A549 (cell line): ENCODE results near the gene OXA1L. TPM values are rescaled to one million over a fixed set of nuclear protein-coding genes. Genes with fewer than 3 reads are reported as not detected.

Experiments
- ATAC-seq, 2 experiments: fragments of 200-7000 bp in 1 of 2; fragments of >200 bp in 1 of 2; cut with Nextera tagmentation in 1 of 2; cut with Tn5 transposase in 1 of 2; 3 replicates each; pipeline versions ENCODE4 v1.8.0 to v1.9.1; 2018 to 2020; ENCODE audit warnings: mild to moderate bottlenecking in 1 of 2, moderate library complexity in 1 of 2
- CTCF ChIA-PET: fragments of 300-600 bp; sonication (Branson Sonifier 250); formaldehyde crosslinking; extraction: SDS; loops from one replicate; lab custom pipeline; 2021; ENCODE audit warnings: antibody characterized with exemption, inconsistent platforms; lab: Yijun Ruan, JAX
- POLR2A ChIA-PET: fragments of 350-600 bp; formaldehyde crosslinking; extraction: SDS; loops from one replicate; lab custom pipeline; 2021; ENCODE audit warnings: antibody characterized with exemption, inconsistent platforms; lab: Yijun Ruan, JAX
- DNase-seq, 2 experiments: peaks; one replicate each; pipeline versions ENCODE4 v3.0.0 to v3.0.0-alpha.2; 2011 to 2016; ENCODE audit warnings: low read depth in 1 of 2, low spot score in 1 of 2
- FAIRE-seq: peaks from 2 replicates; lab custom pipeline; 2011; peaks lifted over from hg19 to GRCh38; lab: Jason Lieb, UNC
- H3K27ac ChIP-seq, 2 experiments: fragments of >200 bp; sonication (Bioruptor Twin); formaldehyde crosslinking; 3 replicates each; pipeline ENCODE4 v1.5.1; 2016 to 2017
- H3K4me1 ChIP-seq: fragments of >200 bp; sonication (Bioruptor Twin); formaldehyde crosslinking; 3 replicates; pipeline ENCODE4 v1.6.1; 2016
- H3K4me2 ChIP-seq: fragments of >200 bp; sonication (Bioruptor Twin); formaldehyde crosslinking; 3 replicates; pipeline ENCODE4 v1.6.1; 2016
- H3K4me3 ChIP-seq: fragments of >200 bp; sonication (Bioruptor Twin); formaldehyde crosslinking; 3 replicates; pipeline ENCODE4 v1.5.1; 2016
- H3K9me3 ChIP-seq: fragments of >200 bp; sonication (Bioruptor Twin); formaldehyde crosslinking; 3 replicates; pipeline ENCODE4 v1.6.1; 2016
- BHLHE40 ChIP-seq: IDR thresholded peaks from 2 replicates; pipeline ENCODE4 v1.6.1; 2012; ENCODE audit warnings: low read depth, low read length, inconsistent platforms
- CEBPB ChIP-seq, 2 experiments: fragments of >200 bp in 1 of 2; sonication (Bioruptor Twin) in 1 of 2; formaldehyde crosslinking in 1 of 2; IDR thresholded peaks; 2 replicates each; pipeline ENCODE4 v1.6.1; 2012 to 2016
- CHD2 ChIP-seq: fragments of 150-350 bp; IDR thresholded peaks from 2 replicates; pipeline ENCODE4 v1.6.1; 2014; ENCODE audit warnings: low read length; ENCODE audit not compliant: partially characterized antibody
- CHD4 ChIP-seq: fragments of 200-600 bp; sonication (generic); IDR thresholded peaks from 2 replicates; pipeline ENCODE4 v1.6.1; 2016; ENCODE audit warnings: antibody characterized with exemption, mild to moderate bottlenecking, borderline replicate concordance
- EHF ChIP-seq: fragments of 250-450 bp; sonication (Bioruptor Pico); IDR thresholded peaks from 2 replicates; pipeline ENCODE4 v1.5.0; 2020; ENCODE audit warnings: mild to moderate bottlenecking
- FOSB ChIP-seq: fragments of 250-450 bp; sonication (Bioruptor Pico); IDR thresholded peaks from 2 replicates; pipeline ENCODE4 v1.5.0; 2020; ENCODE audit warnings: mild to moderate bottlenecking, moderate library complexity
- GATA3 ChIP-seq: IDR thresholded peaks from 2 replicates; pipeline ENCODE4 v1.6.1; 2012; ENCODE audit warnings: borderline replicate concordance
- HEYL ChIP-seq: fragments of 250-450 bp; sonication (Bioruptor Pico); IDR thresholded peaks from 2 replicates; pipeline ENCODE4 v1.8.0; 2021; ENCODE audit warnings: mild to moderate bottlenecking, moderate library complexity
- HOXA7 ChIP-seq: fragments of 250-450 bp; sonication (Bioruptor Pico); IDR thresholded peaks from 2 replicates; pipeline ENCODE4 v1.5.0; 2020; ENCODE audit warnings: mild to moderate bottlenecking, moderate library complexity
- HOXB13 ChIP-seq: fragments of 250-450 bp; sonication (Bioruptor Pico); IDR thresholded peaks from 2 replicates; pipeline ENCODE4 v1.5.0; 2020; ENCODE audit warnings: low read depth, mild to moderate bottlenecking, moderate library complexity
- JUN ChIP-seq, 2 experiments: fragments of >200 bp; sonication (Bioruptor Twin); formaldehyde crosslinking; IDR thresholded peaks; 2 replicates in 1 of 2; 3 replicates in 1 of 2; pipeline ENCODE4 v1.6.1; 2016 to 2017
- KDM5A ChIP-seq: fragments of 200-600 bp; sonication (generic); IDR thresholded peaks from 2 replicates; pipeline ENCODE4 v1.6.1; 2016; ENCODE audit warnings: antibody characterized with exemption, mild to moderate bottlenecking
- MAFK ChIP-seq: fragments of 450-650 bp; IDR thresholded peaks from 2 replicates; pipeline ENCODE4 v1.6.1; 2014; ENCODE audit not compliant: partially characterized antibody
- NFE2L2 ChIP-seq: fragments of 150-350 bp; conservative IDR thresholded peaks from 2 replicates; pipeline ENCODE4 v1.6.1; 2014; ENCODE audit warnings: low read length
- NPAS2 ChIP-seq: fragments of 250-450 bp; sonication (Bioruptor Pico); IDR thresholded peaks from 2 replicates; pipeline ENCODE4 v1.8.0; 2022; ENCODE audit warnings: mild to moderate bottlenecking, moderate library complexity, borderline replicate concordance
- RARB ChIP-seq: fragments of 250-450 bp; sonication (Bioruptor Pico); IDR thresholded peaks from 2 replicates; pipeline ENCODE4 v1.8.0; 2021; ENCODE audit warnings: mild to moderate bottlenecking, moderate library complexity
- RCOR1 ChIP-seq: fragments of 150-350 bp; IDR thresholded peaks from 2 replicates; pipeline ENCODE4 v1.6.1; 2014; ENCODE audit warnings: antibody characterized with exemption, low read length, low read depth
- RNF2 ChIP-seq: fragments of 200-600 bp; sonication (generic); IDR thresholded peaks from 2 replicates; pipeline ENCODE4 v1.6.1; 2016; ENCODE audit warnings: low read depth, mild to moderate bottlenecking, antibody characterized with exemption, moderate library complexity, borderline replicate concordance
- SMC3 ChIP-seq: fragments of >200 bp; sonication (Bioruptor Twin); formaldehyde crosslinking; IDR thresholded peaks from 3 replicates; pipeline ENCODE4 v1.6.1; 2018; ENCODE audit warnings: inconsistent platforms
- TFCP2L1 ChIP-seq: fragments of 250-450 bp; sonication (Bioruptor Pico); IDR thresholded peaks from 2 replicates; pipeline ENCODE4 v1.5.0; 2021; ENCODE audit warnings: mild to moderate bottlenecking
- TP53 ChIP-seq: fragments of 250-450 bp; sonication (Bioruptor Pico); IDR thresholded peaks from 2 replicates; pipeline ENCODE4 v1.5.0; 2021; ENCODE audit warnings: mild to moderate bottlenecking, moderate library complexity
- ZC3H11A ChIP-seq: fragments of 450-650 bp; IDR thresholded peaks from 2 replicates; pipeline ENCODE4 v1.6.1; 2014; ENCODE audit warnings: antibody characterized with exemption, mild to moderate bottlenecking
- ZFP36 ChIP-seq: fragments of 450-650 bp; IDR thresholded peaks from 2 replicates; pipeline ENCODE4 v1.6.1; 2014; ENCODE audit warnings: borderline replicate concordance; ENCODE audit not compliant: partially characterized antibody
- ZNF302 ChIP-seq: fragments of 250-450 bp; sonication (Bioruptor Pico); IDR thresholded peaks from 2 replicates; pipeline ENCODE4 v1.9.0; 2021; ENCODE audit warnings: inconsistent platforms, mild to moderate bottlenecking, moderate library complexity
- WGBS: methylation state at CpG from one replicate; pipeline ENCODE4 v1.1.6; 2017; ENCODE audit errors: missing lambda C conversion rate; 5-methylcytosine and 5-hydroxymethylcytosine counted together
- polyA plus RNA-seq, 4 experiments: library from polyadenylated mRNA; depleted of rRNA in 3 of 4; stranded (reverse); fragments of >200 nt; fragmentation: RNase III in 1 of 4; extraction: RNeasy Plus Mini Kit Qiagen cat#74134 plus additional on column Dnase treatment in 1 of 4; gene quantifications; 2 replicates in 3 of 4; 3 replicates in 1 of 4; pipeline ENCODE4 v1.2.3, GENCODE V29; 2011 to 2017
- TF ChIP-seq, protein P1 (sequence below): fragments of 450-650 bp; IDR thresholded peaks from 2 replicates; pipeline ENCODE4 v1.6.1; 2014; ENCODE audit warnings: antibody characterized with exemption
- TF ChIP-seq, protein P2 (sequence below): fragments of >200 bp; sonication (Bioruptor Twin); formaldehyde crosslinking; IDR thresholded peaks from 3 replicates; pipeline ENCODE4 v1.6.1; 2016
- TF ChIP-seq, protein P3 (sequence below): IDR thresholded peaks from 2 replicates; pipeline ENCODE4 v1.6.1; 2012; ENCODE audit warnings: low read depth, borderline replicate concordance
- TF ChIP-seq, protein P4 (sequence below): IDR thresholded peaks from 2 replicates; pipeline ENCODE4 v1.6.1; 2012

The OXA1L gene
- polyA plus RNA-seq, 2 of the 4 experiments (the other 2 are of a cell fraction): 133 to 199 TPM

DNA sequence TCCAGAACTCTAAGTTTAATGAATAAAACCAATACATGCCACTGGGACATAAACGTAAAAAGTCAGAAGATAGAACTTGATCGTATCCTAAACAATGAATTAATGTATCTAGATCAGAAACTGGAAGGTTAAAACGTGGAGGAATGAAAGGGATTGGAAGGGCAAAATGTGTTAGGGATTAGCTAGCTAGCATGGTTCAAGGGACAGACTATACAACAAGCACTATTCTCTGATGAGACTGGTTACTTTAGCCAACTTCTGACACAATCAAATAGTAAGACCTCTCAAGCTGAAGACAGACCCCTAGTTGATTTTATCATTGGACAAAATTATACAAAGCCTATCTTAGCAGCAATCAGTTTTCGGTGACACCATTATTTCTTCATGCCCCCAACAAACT is 18.7 kb upstream of the OXA1L start:
- H3K4me3 ChIP-seq: no peak overlapping the region
- no peaks in the 10 kb centered on the region for H3K9me3 ChIP-seq
- FAIRE-seq: no peak
- H3K4me1 ChIP-seq: no peaks in the 10 kb centered on the region
- no peak for ATAC-seq
- ChIA-PET CTCF (interaction anchor here (0.6 kb wide), 1 partner anchor 35 kb away, joined by 3 read pairs; no protein-coding TSS in a partner anchor), POLR2A (interaction anchor here (0.6 kb wide), 1 partner anchor 18 kb away, joined by 4 read pairs; the partner anchor contains the start of gene OXA1L)
- 67% methylated on average over 4 of the region's 4 CpGs for WGBS
- no peak for TF ChIP-seq MAFK
- TF ChIP-seq, protein P1, sequence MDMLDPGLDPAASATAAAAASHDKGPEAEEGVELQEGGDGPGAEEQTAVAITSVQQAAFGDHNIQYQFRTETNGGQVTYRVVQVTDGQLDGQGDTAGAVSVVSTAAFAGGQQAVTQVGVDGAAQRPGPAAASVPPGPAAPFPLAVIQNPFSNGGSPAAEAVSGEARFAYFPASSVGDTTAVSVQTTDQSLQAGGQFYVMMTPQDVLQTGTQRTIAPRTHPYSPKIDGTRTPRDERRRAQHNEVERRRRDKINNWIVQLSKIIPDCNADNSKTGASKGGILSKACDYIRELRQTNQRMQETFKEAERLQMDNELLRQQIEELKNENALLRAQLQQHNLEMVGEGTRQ: no peak
- no peak for TF ChIP-seq EHF
- no peak for TF ChIP-seq HOXA7
- no peak overlapping the region for H3K4me2 ChIP-seq
- no peak overlapping the region for H3K27ac ChIP-seq
- DNase-seq: no peak

DNA sequence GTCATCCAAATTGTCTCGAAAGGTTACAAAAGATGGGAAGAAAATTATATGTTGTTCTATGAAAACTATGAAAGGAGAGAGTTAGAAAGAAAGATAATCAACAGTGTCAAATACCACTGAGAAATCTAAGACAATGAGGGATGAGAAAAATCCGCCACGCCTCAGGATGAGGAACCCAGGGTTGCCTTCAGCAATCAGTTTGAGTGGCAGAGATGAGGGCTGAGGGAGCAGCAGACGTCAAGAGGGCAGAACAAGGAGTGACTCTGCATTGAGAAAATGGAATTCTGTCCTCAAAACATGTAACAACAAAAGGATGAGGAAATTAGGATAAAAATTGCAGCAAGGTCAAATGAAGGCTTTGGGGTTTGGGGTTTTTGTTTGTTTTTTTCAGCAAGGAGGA is 18.3 kb upstream of the OXA1L start:
- no peak for ATAC-seq
- Histone ChIP-seq H3K4me2 (no peak overlapping the region), H3K27ac (no peak overlapping the region), H3K9me3 (no peaks in the 10 kb centered on the region), H3K4me1 (no peaks in the 10 kb centered on the region), H3K4me3 (no peak overlapping the region)
- no peak for FAIRE-seq
- peak in 1 of 2 experiments; percentile 14 for DNase-seq
- ChIA-PET POLR2A (interaction anchor here (0.6 kb wide), 1 partner anchor 18 kb away, joined by 4 read pairs; the partner anchor contains the start of gene OXA1L), CTCF (interaction anchor here (0.6 kb wide), 1 partner anchor 35 kb away, joined by 3 read pairs; no protein-coding TSS in a partner anchor)
- TF ChIP-seq KDM5A (no peak), GATA3 (no peak), HOXB13 (CRISPR knock-in tag) (no peak), NFE2L2 (no peak), ZC3H11A (no peak), SMC3 (no peak), CHD4 (no peak), TP53 (no peak), RCOR1 (no peak), CHD2 (no peak), NPAS2 (CRISPR knock-in tag) (no peak)
- TF ChIP-seq, protein P2, sequence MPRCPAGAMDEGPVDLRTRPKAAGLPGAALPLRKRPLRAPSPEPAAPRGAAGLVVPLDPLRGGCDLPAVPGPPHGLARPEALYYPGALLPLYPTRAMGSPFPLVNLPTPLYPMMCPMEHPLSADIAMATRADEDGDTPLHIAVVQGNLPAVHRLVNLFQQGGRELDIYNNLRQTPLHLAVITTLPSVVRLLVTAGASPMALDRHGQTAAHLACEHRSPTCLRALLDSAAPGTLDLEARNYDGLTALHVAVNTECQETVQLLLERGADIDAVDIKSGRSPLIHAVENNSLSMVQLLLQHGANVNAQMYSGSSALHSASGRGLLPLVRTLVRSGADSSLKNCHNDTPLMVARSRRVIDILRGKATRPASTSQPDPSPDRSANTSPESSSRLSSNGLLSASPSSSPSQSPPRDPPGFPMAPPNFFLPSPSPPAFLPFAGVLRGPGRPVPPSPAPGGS: no peak
- TF ChIP-seq, protein P3, sequence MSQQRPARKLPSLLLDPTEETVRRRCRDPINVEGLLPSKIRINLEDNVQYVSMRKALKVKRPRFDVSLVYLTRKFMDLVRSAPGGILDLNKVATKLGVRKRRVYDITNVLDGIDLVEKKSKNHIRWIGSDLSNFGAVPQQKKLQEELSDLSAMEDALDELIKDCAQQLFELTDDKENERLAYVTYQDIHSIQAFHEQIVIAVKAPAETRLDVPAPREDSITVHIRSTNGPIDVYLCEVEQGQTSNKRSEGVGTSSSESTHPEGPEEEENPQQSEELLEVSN: no peak
- 66% methylated on average over 4 of the region's 4 CpGs for WGBS

DNA sequence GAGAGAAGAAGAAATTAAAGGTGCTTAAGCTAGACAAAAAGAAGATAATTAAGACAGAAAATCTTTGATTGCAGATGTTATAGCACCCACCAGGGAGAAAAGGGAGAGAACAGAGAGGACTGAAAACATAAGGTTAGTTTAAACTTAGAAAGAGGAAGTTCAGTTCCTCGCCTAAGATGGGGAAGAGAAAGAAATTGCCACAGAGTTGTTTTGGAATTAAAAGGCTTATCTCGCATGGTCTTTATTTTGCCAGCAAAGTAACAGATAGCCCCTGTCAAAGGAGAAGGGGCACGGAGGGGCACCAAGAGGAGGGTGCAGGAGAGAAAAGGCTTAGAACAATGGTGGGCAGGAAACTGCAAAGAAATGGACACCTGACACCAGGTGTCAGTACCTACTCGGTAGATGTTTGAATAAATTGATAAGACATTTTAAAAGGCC is 17.8 kb upstream of the OXA1L start:
- no peak for FAIRE-seq
- no peak overlapping the region for H3K27ac ChIP-seq
- 57% methylated on average over 4 of the region's 4 CpGs for WGBS
- no peaks in the 10 kb centered on the region for H3K4me1 ChIP-seq
- H3K4me3 ChIP-seq: no peak overlapping the region
- ChIA-PET POLR2A (interaction anchor here (0.6 kb wide), 1 partner anchor 18 kb away, joined by 4 read pairs; the partner anchor contains the start of gene OXA1L), CTCF (interaction anchor here (2.4 to 3.2 kb wide), 2 partner anchors 105 to 178 kb away, joined by 12 to 15 read pairs; no protein-coding TSS in a partner anchor)
- DNase-seq: no peak
- TF ChIP-seq, protein P4, sequence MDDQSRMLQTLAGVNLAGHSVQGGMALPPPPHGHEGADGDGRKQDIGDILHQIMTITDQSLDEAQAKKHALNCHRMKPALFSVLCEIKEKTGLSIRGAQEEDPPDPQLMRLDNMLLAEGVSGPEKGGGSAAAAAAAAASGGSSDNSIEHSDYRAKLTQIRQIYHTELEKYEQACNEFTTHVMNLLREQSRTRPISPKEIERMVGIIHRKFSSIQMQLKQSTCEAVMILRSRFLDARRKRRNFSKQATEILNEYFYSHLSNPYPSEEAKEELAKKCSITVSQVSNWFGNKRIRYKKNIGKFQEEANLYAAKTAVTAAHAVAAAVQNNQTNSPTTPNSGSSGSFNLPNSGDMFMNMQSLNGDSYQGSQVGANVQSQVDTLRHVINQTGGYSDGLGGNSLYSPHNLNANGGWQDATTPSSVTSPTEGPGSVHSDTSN: no peak
- TF ChIP-seq GATA3 (no peak), JUN (IDR thresholded peaks at IDR 0.05) (no peak), HEYL (no peak), TFCP2L1 (CRISPR knock-in tag) (no peak), ZNF302 (CRISPR knock-in tag) (no peak), ZFP36 (no peak), FOSB (no peak), BHLHE40 (no peak), CEBPB (IDR thresholded peaks at IDR 0.05) (no peak), RARB (CRISPR knock-in tag) (no peak), HOXA7 (no peak), RNF2 (no peak), MAFK (no peak)
- no peak overlapping the region for H3K4me2 ChIP-seq
- H3K9me3 ChIP-seq: no peaks in the 10 kb centered on the region
- ATAC-seq: no peak
